Measurements from ENCODE around the gene MESD.

The MESD gene

DNA sequence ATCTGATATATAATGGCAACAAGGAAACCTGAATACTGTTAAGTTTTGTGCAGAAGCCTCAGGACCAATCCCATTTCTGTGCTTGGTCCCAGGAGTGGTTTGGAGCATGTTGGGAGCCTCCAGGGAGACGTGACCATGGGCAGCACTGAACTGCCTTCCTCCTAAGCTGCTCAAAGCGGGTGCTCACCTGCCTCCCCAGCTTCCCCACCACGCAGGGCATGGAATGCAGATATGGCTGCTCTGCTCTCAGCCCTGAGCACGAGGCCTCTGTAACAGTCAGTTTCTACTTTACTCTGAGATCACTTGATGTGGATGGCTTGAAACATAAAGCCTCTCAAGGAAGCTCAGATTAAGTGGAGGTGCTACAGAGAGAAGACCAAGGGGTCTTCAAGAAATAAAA, 49.3 kb downstream of the MESD start:
- TF ChIP-seq, protein P1, sequence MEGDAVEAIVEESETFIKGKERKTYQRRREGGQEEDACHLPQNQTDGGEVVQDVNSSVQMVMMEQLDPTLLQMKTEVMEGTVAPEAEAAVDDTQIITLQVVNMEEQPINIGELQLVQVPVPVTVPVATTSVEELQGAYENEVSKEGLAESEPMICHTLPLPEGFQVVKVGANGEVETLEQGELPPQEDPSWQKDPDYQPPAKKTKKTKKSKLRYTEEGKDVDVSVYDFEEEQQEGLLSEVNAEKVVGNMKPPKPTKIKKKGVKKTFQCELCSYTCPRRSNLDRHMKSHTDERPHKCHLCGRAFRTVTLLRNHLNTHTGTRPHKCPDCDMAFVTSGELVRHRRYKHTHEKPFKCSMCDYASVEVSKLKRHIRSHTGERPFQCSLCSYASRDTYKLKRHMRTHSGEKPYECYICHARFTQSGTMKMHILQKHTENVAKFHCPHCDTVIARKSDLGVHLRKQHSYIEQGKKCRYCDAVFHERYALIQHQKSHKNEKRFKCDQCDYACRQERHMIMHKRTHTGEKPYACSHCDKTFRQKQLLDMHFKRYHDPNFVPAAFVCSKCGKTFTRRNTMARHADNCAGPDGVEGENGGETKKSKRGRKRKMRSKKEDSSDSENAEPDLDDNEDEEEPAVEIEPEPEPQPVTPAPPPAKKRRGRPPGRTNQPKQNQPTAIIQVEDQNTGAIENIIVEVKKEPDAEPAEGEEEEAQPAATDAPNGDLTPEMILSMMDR (IDR thresholded peaks at IDR 0.05; ENCODE audit: low read depth, low read length) = no peak
- H3K4me3 ChIP-seq (replicated peaks in 1 of 2; ENCODE audit: low read depth in 2 of 2, low read length in 2 of 2) = no peak overlapping the region
- DNase-seq (ENCODE audit: low read depth in 2 of 2) = no peak

DNA sequence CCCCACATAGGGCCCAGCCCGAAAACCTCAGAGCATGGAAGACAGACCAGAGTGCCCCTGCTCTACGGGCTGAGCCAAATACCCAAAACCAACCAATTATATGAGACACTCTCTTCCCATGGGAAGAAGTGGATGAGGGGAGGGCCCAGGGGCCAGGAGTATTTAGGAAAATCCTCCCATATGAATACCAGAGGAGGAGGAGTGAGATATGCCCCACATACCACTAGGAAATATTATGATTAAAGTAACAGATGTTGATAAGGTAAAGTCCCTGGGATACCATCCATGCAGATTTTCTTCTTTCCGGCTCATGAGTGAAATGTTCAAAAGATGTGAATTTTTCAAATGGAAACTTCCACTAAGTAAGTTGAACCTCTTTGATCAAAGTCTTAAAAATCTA, 50.4 kb downstream of the MESD start:
- no peak for DNase-seq (ENCODE audit: low read depth in 2 of 2)
- H3K4me3 ChIP-seq (replicated peaks in 1 of 2; ENCODE audit: low read depth in 2 of 2, low read length in 2 of 2) = no peak overlapping the region
- TF ChIP-seq, protein P1 (IDR thresholded peaks at IDR 0.05; ENCODE audit: low read depth, low read length) = no peak

DNA sequence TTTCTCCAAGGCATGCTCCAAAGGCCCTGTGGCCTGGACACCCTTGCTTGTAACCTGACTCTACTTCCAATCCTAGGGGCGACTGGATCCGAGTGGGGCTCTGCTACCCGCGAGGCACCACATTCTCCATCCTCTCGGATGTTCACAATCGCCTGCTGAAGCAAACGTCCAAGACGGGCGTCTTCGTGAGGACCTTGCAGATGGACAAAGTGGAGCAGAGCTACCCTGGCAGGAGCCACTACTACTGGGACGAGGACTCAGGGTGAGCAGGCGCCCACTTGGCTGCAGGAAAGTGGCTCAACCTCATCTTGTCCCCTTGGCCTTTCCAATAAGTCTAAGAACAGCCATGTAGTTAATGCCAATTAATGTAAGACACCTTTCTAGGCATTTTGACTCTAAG, 51.9 kb downstream of the MESD start:
- no peak for DNase-seq (ENCODE audit: low read depth in 2 of 2)
- no peak overlapping the region for H3K4me3 ChIP-seq (replicated peaks in 1 of 2; ENCODE audit: low read depth in 2 of 2, low read length in 2 of 2)
- TF ChIP-seq, protein P1 (IDR thresholded peaks at IDR 0.05; ENCODE audit: low read depth, low read length) = no peak

DNA sequence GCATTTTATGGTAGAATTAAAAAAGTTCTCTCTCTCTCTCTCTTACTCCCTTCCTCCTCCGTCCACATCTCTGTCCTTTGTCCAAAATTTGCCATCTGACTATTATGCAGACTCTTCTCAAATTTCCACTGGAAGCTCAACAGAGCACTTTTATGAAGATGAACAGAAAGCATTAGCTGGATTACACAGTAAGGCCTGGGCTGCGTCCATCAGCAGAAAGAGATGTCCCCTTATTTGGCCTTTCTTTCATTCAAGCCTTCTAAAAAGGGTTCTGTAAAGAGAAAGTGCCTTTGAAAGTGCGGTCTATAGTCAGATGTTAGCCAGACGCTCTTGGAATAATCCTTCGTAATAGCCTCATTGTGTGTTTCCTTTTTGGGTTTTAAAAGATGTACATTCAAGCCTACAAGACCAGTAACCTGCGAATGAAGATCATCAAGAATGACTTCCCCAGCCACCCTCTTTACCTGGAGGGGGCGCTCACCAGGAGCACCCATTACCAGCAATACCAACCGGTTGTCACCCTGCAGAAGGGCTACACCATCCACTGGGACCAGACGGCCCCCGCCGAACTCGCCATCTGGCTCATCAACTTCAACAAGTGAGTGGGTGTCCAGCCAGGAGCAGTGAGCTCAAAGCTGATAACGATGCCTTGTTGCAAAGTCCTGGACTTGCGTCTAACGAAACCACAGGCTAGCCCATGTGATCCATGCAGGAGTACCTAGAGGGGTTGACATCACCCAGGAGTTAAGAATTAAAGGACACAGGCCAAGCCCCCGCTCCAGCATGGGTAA, 53.1 kb downstream of the MESD start:
- no peak overlapping the region for H3K4me3 ChIP-seq (replicated peaks in 1 of 2; ENCODE audit: low read depth in 2 of 2, low read length in 2 of 2)
- TF ChIP-seq, protein P1 (IDR thresholded peaks at IDR 0.05; ENCODE audit: low read depth, low read length) = no peak
- DNase-seq (ENCODE audit: low read depth in 2 of 2) = no peak

DNA sequence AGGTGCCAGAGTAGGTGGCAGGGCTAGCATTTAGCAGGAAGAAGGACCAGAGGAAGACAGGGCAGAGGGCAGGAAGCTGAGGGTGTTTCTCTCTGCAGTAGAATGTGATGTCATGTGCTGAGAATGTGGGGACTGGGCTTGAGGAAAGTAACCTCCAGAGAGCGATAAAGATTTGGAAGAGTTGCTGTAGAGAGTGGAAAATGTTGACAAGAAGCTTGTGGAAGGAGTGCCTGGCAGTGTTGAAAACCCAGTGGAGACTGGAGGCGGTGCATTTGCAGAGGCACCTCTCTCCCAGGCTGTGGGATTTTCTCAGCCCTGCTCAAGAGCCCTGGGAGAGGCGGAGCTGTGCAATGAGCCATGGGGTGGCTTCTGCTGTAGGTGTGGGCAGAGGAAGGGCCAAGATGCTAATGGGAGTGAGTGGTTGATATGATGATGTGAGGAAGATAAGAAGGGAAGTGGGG, 54.8 kb downstream of the MESD start:
- TF ChIP-seq, protein P1 (IDR thresholded peaks at IDR 0.05; ENCODE audit: low read depth, low read length) = no peak
- no peak overlapping the region for H3K4me3 ChIP-seq (replicated peaks in 1 of 2; ENCODE audit: low read depth in 2 of 2, low read length in 2 of 2)
- peak; percentile 57 to 88 for DNase-seq (ENCODE audit: low read depth in 2 of 2)

DNA sequence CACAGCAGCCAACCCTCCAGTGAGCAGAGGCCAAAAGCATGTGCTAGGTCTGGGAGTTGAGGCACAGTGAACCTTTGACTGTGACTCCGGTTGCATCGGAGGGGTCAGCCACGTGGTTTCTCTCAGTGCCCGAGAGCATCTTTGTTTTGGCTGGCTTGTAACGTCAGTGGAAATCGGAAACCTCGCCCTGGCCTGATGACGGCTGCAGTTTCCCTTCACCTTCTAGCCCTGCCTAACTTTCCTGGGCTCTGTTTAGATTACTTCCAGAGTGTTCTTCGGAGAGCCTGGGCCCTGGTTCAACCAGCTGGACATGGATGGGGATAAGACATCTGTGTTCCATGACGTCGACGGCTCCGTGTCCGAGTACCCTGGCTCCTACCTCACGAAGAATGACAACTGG, 56.6 kb downstream of the MESD start:
- TF ChIP-seq, protein P1 (IDR thresholded peaks at IDR 0.05; ENCODE audit: low read depth, low read length) = no peak
- H3K4me3 ChIP-seq (replicated peaks in 1 of 2; ENCODE audit: low read depth in 2 of 2, low read length in 2 of 2) = no peak overlapping the region
- DNase-seq (ENCODE audit: low read depth in 2 of 2) = peak; percentile 24 to 75

DNA sequence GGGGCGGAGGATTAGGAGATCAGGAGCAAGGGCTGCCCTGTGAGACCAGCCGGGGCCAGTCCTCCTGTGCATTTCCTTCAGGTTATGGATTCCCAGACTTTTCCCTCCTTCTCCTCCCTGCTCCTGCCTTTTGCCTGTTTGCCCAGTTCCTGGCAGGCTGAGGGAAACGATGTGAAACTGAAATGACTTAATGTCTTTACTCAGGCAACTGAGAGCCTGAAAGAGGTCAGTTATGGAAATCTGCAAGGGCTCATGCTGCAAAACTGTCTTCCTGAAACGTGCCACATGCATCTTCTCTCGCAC, 57.2 kb downstream of the MESD start:
- no peak for DNase-seq (ENCODE audit: low read depth in 2 of 2)
- no peak overlapping the region for H3K4me3 ChIP-seq (replicated peaks in 1 of 2; ENCODE audit: low read depth in 2 of 2, low read length in 2 of 2)
- TF ChIP-seq, protein P1 (IDR thresholded peaks at IDR 0.05; ENCODE audit: low read depth, low read length) = no peak
